NCI-H1417 (cell line): ENCODE results near the gene IGF2.

ENCODE experiments used
- DNase-seq, 3 experiments: peaks; one replicate each; lab custom pipeline; 2025; lab: John Stamatoyannopoulos, UW

IGF2 gene

DNA sequence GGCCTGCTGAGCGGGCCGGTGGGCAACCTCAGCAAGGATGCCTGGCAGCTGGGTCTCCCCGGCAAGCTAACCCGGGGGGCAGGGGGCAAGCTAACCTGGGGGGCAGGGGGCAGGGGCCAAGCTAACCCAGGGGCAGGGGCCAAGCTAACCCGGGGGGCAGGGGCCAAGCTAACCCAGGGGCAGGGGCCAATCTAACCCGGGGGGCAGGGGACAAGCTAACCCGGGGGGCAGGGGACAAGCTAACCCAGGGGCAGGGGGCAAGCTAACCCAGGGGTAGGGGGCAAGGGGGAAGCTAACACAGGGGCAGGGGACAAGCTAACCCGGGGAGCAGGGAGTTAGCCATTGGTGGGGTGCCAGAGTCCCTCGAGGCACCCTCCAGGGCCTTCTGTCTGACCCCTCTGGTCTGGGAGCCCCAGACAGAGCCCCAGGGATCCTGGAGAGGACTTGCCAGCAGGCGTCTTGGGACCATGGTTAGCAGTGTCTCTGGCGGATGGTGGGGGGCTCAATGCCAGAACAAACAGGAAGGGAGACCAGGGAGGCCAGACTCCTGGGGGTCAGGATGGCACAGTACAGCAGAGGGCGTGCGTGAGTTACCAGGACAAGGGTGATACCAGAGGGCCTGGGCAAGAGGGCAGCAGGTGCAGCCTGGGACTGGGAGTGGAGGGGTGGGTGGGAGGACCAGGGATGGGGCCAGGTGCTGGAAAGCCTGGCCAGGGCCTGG is 16.1 kb downstream of the IGF2 start:
- no peak for DNase-seq

GRCh38 chr11:2122222-2122906 is 16.8 kb downstream of the IGF2 start:
- no peak for DNase-seq

DNA sequence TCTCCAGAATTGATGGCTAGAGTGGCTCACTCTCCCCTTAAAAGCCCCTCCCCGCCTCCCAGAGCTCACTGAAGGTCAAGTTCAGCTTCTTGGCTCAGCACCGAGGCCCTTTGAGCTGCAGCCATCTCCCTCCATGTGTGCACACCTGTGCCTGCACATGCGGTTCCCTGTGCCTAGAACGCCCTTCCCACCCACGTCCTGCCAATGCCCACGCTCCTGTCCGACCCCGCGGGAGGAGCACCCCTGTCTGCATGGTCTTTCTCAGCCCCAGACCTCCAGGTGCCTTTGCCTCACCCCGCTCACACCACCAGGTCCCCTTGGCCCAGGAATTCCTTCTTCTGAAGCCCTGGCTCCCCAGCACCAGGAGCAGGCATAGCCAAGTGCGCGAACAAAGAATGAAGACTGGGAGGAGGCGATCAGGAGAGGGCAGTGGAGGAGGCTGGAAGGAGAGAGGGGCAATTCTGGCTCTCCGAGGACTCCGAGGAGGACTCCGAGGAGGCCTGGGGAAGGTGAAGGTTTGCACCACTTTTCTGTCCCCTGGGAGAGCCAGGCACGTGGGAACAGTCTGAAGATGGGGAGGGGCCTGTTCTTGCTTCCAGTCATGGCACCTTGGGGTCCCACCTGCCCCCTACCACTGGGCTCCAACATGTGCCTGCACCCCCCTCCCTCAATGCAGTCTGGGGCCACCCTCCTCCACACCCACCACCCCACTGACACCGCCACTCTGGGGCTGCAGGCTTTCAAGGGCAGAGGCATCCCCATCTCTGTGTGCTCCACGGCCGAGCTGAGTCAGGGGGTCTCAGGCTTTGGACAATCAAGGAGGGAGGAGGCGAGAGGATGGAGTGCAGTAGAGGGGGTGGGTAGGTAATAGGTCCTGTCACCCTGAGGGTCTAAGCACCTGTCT is 17.7 kb downstream of the IGF2 start:
- DNase-seq, result no peak

- no peak for DNase-seq
These were observed 18.7 kb downstream of the IGF2 start for GRCh38 chr11:2120359-2121100.

- no peak for DNase-seq
These were observed 20.5 kb downstream of the IGF2 start for GRCh38 chr11:2118677-2119076.

DNA sequence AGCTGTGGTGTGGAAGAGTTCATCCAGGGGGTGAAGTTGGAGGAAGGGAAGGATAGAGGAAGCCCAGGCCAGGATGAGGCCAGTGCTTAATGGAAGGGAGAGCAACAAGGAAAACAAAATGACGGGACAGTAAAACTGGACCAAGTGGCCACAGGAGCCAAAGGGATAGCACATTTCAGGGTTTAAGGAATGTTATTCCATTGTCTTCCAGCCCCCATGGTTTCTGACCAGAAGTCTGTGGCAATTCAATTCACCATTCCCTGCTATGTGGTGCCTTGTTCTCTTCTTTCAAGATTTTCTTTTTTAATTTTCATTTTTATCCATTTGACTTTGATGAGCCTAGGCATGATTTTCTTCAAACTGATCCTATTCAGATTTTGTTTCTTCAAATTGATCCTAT is 22.5 kb downstream of the IGF2 start:
- DNase-seq, result no peak

GRCh38 chr11:2115308-2115707 is 23.9 kb downstream of the IGF2 start:
- no peak for DNase-seq

DNA sequence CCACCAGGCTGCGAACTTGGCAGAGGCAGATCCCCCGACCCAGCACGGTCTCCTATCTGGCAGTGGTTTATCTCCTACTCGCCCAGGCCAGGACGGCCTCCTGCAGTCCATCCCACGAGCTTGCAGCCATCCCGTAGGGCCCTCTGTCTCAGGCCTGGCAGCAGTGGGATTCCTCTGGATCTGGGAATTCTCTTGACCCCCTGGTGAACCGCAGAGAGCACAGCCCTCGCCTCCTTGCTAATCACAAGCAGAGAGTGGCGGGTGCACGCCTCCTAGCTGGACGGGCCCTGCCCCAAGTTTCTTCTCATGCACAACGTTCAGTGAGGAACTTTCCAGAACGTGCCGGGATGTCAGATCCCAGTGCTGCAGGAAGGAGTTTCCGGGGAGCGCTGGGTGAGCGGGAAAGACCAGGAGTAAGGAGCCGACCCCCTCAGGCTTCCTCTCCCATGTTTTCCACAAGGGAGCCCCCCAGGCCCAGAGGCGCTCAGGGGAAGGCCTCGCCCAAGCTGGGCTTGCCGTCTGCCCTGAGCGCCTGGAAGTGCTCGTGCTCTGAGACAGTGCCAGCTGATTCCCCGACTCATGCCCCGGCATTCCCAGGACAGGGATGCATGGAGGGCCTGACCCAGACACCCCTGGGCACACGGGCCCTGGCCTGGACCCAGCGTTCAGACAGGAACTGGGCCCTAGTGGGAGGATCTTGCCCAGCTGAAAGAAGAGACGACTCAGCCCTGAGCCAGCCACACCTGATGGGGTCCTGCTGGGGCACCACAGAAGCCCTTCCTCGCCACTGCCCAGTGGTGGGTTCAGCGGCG is 24.6 kb downstream of the IGF2 start:
- no peak for DNase-seq

- DNase-seq, result no peak
These were observed 25.4 kb downstream of the IGF2 start for GRCh38 chr11:2113776-2114175.

- DNase-seq, result no peak
These were observed 28.7 kb downstream of the IGF2 start for GRCh38 chr11:2110521-2110920.

GRCh38 chr11:2109541-2110019 is 29.6 kb downstream of the IGF2 start:
- peak in 1 of 3 experiments; percentile 4 for DNase-seq

DNA sequence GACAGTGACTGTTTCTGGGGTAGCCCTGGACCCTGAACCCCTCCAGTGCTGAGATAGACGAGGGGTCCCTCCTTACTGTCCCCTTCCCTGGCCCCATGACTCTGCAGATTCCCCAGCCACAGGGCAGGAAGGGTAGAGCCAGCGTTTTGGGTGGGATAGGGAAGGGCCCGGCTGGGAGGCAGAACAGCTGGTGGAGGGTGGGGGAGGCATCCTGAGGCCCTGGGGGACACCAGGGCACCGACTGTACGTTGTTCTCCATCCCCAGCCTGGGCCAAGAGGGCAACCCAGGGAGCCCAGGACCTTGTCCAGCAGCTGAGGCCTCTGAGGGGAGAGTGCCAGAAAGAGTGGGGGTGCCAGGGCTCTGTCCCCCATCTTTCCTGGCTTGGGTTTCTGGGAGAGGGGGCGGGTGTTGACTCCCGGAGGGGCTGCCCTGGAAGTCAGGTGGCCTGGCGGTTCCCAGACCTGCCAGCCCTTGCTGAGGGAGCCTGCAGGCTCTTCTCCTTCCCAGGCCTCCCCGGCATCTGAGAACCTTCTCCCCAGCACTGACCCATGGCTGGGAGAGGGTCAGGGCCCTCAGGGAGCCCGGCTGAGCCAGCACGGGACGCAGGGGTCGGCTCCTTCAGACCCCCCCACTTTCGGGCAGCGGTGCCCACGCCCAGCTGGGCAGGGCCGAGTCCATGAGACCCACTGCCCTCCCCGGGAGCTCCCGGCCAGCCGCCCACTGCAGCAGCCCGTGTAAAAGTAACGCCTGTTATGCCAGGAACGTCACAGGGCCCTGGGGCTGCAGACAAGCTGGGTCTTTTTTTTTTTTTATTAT is 30.3 kb downstream of the IGF2 start:
- DNase-seq, result no peak

- DNase-seq, result no peak
These were observed 31.1 kb downstream of the IGF2 start for GRCh38 chr11:2107941-2108630.

GRCh38 chr11:2107521-2107920 is 31.7 kb downstream of the IGF2 start:
- no peak for DNase-seq

DNA sequence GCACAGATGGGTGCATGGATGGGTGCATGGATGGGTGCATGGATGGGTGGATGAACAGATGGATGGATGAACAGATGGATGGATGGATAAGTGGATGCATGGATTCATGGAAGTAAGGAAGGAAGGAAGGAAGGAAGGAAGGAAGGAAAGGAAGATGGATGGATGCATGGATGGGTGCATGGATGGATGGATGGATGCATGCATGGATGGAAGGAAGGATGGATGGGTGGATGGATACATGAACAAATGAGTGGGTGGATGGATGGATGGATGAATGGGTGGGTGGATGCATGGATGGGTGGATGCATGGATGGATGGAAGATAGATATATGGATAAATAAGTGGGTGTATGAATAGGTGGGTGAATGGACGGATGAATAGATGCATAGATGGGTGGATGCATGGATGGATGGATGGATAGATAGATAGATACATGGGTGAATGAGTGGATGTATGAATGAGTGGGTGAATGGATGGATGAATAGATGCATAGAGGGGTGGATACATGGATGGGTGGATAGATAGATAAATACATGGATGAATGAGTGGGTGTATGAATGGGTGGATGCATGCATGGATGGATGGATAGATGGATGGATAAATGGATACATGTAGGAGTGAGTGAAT is 32.5 kb downstream of the IGF2 start:
- DNase-seq, result no peak

- DNase-seq, result no peak
These were observed 33.7 kb downstream of the IGF2 start for GRCh38 chr11:2105511-2105910.

DNA sequence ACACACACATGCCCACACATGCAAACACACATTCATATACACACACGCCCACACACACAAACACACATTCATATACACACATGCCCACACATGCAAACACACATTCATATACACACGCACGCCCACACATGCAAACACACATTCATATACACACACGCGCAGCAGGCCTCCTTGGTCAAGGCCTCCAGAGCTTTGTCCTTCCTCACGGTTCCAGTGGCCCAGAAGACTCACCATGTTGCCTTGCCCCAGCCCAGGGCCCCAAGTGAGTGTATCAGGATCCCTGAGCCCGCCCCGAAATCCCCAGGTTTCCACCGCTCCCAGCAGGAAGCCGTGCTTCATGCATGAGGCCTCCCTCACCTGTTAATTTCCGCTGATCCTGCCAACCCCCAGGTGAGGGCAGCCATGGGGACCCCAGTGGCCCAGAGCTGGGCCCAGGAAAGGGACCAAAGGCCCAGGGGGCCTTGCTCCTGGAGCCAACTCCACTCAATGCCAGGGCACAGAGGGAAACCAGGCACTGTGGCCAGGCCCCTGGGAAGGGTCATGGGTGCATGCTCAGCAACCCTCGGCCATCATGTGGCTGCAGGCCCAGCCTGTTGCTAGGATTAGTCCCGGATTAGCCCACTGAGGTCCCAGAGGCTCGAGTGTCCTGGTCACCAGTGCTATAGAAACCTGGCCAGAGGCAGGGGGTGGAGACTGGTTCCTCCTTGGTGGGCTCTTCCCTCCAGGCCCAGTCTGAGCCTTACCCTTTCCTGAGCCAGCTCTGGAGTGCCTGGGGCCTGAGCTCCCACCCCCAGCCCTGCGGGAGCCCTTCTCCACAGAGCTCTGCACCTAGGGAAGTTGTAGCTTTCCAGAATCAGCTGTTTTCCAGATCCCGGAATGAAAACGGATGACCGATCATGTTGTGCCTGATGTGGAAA is 34.4 kb downstream of the IGF2 start:
- no peak for DNase-seq
